Activated CD4-positive, alpha-beta T cell treated with anti-CD3 and anti-CD28 coated beads for 36 hours (primary cell): ENCODE measurements around the gene BICD1. TPM values are rescaled to one million over a fixed set of nuclear protein-coding genes. Genes with fewer than 3 reads are reported as not detected.

Experiments
- ATAC-seq: fragments of 200-7000 bp; cut with Tn5 transposase; one replicate; pipeline ENCODE4 v1.10.0; 2021; ENCODE audit warnings: mild to moderate bottlenecking, moderate library complexity
- CTCF ChIA-PET: fragments of 350-600 bp; sonication (Branson Sonifier 250); formaldehyde crosslinking; loops from one replicate; lab custom pipeline; 2021; ENCODE audit warnings: antibody characterized with exemption; lab: Charles Lee
- POLR2A ChIA-PET: fragments of 350-600 bp; sonication (Branson Sonifier 250); formaldehyde crosslinking; loops from one replicate; lab custom pipeline; 2021; ENCODE audit warnings: antibody characterized with exemption, inconsistent platforms; lab: Charles Lee
- DNase-seq: peaks from one replicate; pipeline ENCODE4 v3.0.0-alpha.2; 2020
- H3K27ac Mint-ChIP-seq: one replicate; pipeline ENCODE4 v1.8.0; 2021; ENCODE audit warnings: mixed read lengths
- H3K27me3 Mint-ChIP-seq: one replicate; pipeline ENCODE4 v1.8.0; 2021; ENCODE audit warnings: mixed read lengths
- H3K36me3 Mint-ChIP-seq: one replicate; pipeline ENCODE4 v1.8.0; 2021; ENCODE audit warnings: low read depth, mixed read lengths
- H3K4me1 Mint-ChIP-seq: one replicate; pipeline ENCODE4 v1.8.0; 2021; ENCODE audit warnings: mixed read lengths
- H3K4me3 Mint-ChIP-seq: one replicate; pipeline ENCODE4 v1.8.0; 2021; ENCODE audit warnings: mild to moderate bottlenecking, moderate library complexity, mixed read lengths
- H3K9me3 Mint-ChIP-seq: one replicate; pipeline ENCODE4 v1.8.0; 2021; ENCODE audit warnings: low read depth, mixed read lengths
- intact Hi-C, 2 experiments: fragments of 100-400 bp; cut with DNase I in 1 of 2; cut with micrococcal nuclease in 1 of 2; formaldehyde crosslinking; loops; one replicate each; pipeline versions ENCODE4 v1.14.2 to v1.15.1; 2022 to 2024; cut with DNase I, micrococcal nuclease
- total RNA-seq, 2 experiments: library from RNA; stranded (reverse); gene quantifications; one replicate each; pipeline ENCODE4 v1.2.3, GENCODE V29; 2021

The BICD1 gene
- total RNA-seq, 2 experiments from 2014 or later: 12.7 to 15.1 TPM

DNA sequence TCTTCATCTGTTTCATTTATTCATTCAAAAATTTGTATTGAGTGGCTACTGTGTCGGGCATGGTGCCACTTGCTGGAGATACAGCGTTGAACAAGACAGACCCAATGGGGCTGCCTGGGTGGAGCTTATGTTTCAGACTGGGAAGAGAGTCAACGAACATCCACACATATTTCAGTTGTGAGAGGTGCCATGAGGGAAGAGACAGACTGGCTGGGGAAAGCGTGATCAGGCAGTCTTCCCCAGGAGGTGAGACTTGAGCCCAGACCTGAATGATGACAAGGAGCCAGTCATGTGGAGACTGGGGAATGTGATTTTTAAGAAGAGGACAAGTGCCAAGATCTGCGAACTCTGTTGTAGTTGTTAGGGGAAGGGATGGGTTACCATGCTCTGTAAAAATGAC lies 12.2 kb downstream of the BICD1 start:
- POLR2A ChIA-PET: interaction anchor here (2.3 kb wide), 1 partner anchor 16 kb away, joined by 5 read pairs; no protein-coding TSS in a partner anchor
- no peaks in the 10 kb centered on the region for H3K9me3 Mint-ChIP-seq
- ATAC-seq: no peak

DNA sequence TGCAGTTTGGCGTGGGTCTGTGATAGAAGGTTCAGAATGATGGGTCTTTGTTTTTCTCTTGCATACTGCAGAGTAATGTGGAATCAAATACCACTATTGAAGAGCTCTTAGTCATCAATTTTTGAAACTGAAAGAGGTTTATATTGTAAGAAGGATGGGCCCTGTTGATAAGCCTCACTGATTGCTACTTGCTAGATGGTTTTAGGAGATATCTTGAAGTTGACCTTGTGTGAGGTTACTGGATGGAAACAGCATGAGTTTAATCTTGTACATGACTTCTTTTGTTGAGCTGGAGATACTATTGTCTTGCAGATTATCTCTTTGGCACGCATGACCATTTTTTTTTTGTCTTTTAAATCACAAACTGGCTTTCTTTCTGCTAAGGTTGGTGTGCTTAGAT lies 13.8 kb downstream of the BICD1 start:
- CTCF ChIA-PET: interaction anchor here (0.6 to 0.8 kb wide), 2 partner anchors 59 to 221 kb away, joined by 3 to 4 read pairs; no protein-coding TSS in a partner anchor
- Mint-ChIP-seq H3K4me1 (peaks cover 20% of the 10 kb centered on the region), H3K36me3 (peaks cover 5% of the 10 kb centered on the region), H3K9me3 (no peaks in the 10 kb centered on the region), H3K4me3 (no peak overlapping the region), H3K27ac (no peak overlapping the region), H3K27me3 (no peaks in the 10 kb centered on the region)
- intact Hi-C loops: no loop called here
- ATAC-seq (peak; percentile 85), DNase-seq (no peak)
- POLR2A ChIA-PET: interaction anchor here (0.7 to 2.3 kb wide), 2 partner anchors 14 to 87 kb away, joined by 3 to 5 read pairs; no protein-coding TSS in a partner anchor

More for the DNA sequence above, 12.2 kb downstream of the BICD1 start:
- Mint-ChIP-seq H3K27ac (no peak overlapping the region), H3K4me3 (no peak overlapping the region), H3K4me1 (peaks cover 17% of the 10 kb centered on the region), H3K36me3 (peaks cover 5% of the 10 kb centered on the region), H3K27me3 (no peaks in the 10 kb centered on the region)
- no peak for DNase-seq
- CTCF ChIA-PET: interaction anchor here (0.6 kb wide), 1 partner anchor 197 kb away, joined by 4 read pairs; no protein-coding TSS in a partner anchor
- intact Hi-C loops: no loop called here

DNA sequence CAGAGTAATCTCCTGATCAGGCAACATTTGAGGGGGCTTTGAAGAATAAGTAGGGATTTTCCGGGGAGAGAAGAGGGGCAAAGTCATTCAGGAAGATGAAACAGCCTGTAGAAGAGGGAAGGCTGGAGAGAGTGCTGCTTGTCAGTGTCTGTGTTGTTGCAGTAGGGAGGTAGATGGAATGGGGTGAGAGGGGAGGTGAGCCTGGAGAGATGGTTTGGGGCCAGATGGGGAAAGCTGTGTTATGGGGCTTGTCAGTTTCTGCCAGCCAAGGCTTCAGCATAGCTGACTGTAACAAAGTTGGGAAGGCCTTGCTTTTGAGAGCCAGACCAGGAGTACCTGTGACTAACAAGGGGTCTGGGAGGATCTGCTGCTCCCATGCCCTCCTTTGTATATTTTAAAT lies 18.0 kb downstream of the BICD1 start:
- intact Hi-C loops: no loop called here
- no peaks in the 10 kb centered on the region for H3K9me3 Mint-ChIP-seq
- ATAC-seq: no peak
- peaks cover 14% of the 10 kb centered on the region for H3K4me1 Mint-ChIP-seq
- ChIA-PET CTCF (interaction anchor here (1.6 kb wide), 1 partner anchor 10 kb away, joined by 3 read pairs; no protein-coding TSS in a partner anchor), POLR2A (interaction anchor here (0.8 kb wide), 1 partner anchor 10 kb away, joined by 4 read pairs; no protein-coding TSS in a partner anchor)
- no peak for DNase-seq
- H3K4me3 Mint-ChIP-seq: no peak overlapping the region
- H3K27me3 Mint-ChIP-seq: no peaks in the 10 kb centered on the region
- H3K27ac Mint-ChIP-seq: no peak overlapping the region
- no peaks in the 10 kb centered on the region for H3K36me3 Mint-ChIP-seq

DNA sequence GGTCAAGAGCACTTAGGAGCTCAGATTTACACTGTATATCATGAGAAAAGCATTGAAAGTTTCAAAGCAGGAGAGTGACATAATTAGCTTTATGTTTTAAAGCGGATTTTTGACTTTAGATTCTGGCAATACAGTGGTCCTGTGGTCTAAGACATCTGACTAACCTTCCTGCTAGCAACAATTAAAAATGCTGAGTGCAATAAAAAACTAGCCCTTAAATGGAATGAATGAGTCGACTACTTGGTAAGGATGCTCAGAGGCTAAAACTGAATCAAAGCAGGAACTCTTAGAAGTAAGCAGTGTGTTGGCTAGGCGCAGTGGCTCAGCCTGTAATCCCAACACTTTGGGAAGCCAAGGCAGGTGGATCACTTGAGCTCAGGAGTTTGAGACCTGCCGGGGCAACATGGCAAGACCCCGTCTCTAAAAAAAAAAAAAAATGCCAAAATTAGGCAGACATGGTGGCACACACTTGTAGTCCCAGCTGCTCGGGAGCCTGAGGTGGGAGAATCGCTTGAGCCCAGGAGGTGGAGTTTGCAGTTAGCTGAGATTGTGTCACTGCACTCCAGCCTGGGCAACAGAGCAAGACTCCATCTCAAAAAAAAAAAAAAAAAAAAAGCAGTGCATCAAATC lies 18.9 kb downstream of the BICD1 start:
- intact Hi-C loops: no loop called here
- ChIA-PET CTCF (interaction anchor here (1.6 kb wide), 1 partner anchor 9 kb away, joined by 3 read pairs; no protein-coding TSS in a partner anchor), POLR2A (interaction anchor here (0.7 to 0.8 kb wide), 2 partner anchors 9 to 98 kb away, joined by 3 to 4 read pairs; no protein-coding TSS in a partner anchor)
- no peak for DNase-seq
- Mint-ChIP-seq H3K4me1 (peaks cover 6% of the 10 kb centered on the region), H3K27ac (no peak overlapping the region), H3K27me3 (no peaks in the 10 kb centered on the region), H3K4me3 (no peak overlapping the region), H3K36me3 (peaks cover 2% of the 10 kb centered on the region), H3K9me3 (no peaks in the 10 kb centered on the region)
- ATAC-seq: peak; percentile 71

DNA sequence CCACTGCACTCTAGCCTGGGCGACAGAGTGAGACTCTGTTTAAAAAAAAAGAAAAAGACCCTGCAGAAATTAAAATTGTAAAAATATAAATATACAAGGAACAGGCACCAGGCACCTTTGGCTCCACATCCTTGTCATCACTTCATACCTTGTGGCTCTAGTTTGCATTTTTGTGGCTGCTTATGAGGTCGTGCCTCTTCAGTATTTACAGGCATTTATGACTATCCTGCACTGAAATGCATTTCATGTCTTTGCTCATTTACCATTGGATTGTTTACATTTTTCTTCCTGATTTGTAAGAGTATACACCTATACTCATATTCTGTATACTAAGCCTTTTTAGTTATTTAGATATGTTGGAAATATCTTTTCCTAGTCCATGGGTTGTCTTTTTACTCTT lies 20.1 kb downstream of the BICD1 start:
- no peaks in the 10 kb centered on the region for H3K27me3 Mint-ChIP-seq
- H3K27ac Mint-ChIP-seq: no peak overlapping the region
- intact Hi-C loops: no loop called here
- no peaks in the 10 kb centered on the region for H3K9me3 Mint-ChIP-seq
- CTCF ChIA-PET: no interaction called here
- peaks cover 2% of the 10 kb centered on the region for H3K36me3 Mint-ChIP-seq
- ATAC-seq (no peak), DNase-seq (no peak)
- H3K4me1 Mint-ChIP-seq: peaks cover 5% of the 10 kb centered on the region
- H3K4me3 Mint-ChIP-seq: no peak overlapping the region
- POLR2A ChIA-PET: interaction anchor here (0.6 kb wide), 1 partner anchor 169 kb away, joined by 3 read pairs; no protein-coding TSS in a partner anchor

DNA sequence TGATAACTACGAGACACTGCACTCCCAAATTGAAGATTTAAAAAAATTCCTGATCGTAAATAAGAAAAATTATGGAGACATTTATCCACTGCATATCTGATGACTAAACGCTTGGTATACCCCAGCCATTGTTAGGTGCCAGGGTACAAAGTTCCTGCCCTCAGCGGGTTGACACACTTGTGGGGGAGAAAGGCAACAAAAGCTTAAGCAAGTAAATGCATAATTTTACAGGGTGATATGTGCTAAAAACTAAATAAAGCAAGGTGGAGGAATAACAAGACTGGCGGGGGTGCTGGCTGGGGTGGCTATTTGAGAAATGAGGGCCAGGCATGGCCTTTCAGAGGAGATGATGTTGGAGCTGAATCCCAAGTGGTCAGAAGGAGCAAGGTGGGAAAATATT lies 25.0 kb downstream of the BICD1 start:
- ChIA-PET POLR2A (no interaction called here), CTCF (interaction anchor here (0.8 kb wide), 1 partner anchor 400 kb away, joined by 3 read pairs; no protein-coding TSS in a partner anchor)
- H3K36me3 Mint-ChIP-seq: peaks cover 5% of the 10 kb centered on the region
- intact Hi-C loops: loop anchor here in 1 of 2 experiments (5.0 to 10.0 kb wide), 3 partner anchors 69 to 477 kb away; partner anchors contain the start of gene ETFBKMT
- DNase-seq (no peak), ATAC-seq (no peak)
- H3K27me3 Mint-ChIP-seq: peaks cover 11% of the 10 kb centered on the region
- no peak overlapping the region for H3K4me3 Mint-ChIP-seq
- no peaks in the 10 kb centered on the region for H3K9me3 Mint-ChIP-seq
- H3K4me1 Mint-ChIP-seq: peaks cover 16% of the 10 kb centered on the region
- no peak overlapping the region for H3K27ac Mint-ChIP-seq

DNA sequence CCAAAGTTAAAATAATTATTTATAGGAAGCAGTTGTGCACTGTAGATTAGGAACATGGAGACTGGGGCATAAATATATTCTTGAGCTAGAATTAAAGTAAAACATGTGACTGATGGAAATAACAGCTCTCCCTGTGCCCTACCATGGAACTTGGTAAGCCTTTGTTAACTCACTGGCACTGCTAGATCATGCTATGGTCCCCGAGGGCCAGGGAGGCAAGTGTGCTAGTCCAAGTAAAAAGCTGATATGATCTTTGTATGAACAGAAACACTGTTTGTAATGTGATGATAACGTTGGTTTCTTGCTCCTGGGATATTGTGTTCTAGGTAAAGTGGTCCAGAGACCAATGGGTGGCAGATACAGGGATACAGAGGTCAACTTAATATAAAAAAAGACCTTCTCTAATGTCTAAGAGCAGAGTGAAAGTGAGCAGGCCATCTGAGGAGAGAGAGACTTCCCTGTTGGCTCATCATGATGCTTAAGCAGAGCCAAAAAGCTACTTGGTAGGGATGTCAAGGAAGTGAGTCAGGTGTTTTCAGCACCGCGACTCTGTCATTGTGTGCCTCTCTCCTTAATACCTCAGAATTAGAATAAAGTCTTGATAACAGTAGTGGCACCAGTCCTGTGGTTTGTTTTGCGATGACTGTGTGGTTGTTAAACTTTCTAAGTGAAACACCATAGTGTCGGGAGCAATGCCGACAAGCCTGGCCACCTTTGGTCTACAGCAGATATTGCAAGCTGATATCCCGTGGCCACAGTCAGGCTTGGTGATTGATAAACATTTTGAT lies 27.6 kb downstream of the BICD1 start:
- DNase-seq (peak; percentile 84), ATAC-seq (peak; percentile 93)
- Mint-ChIP-seq H3K4me1 (peaks cover 19% of the 10 kb centered on the region), H3K27ac (peak overlapping the region; percentile 39), H3K27me3 (peaks cover 11% of the 10 kb centered on the region), H3K4me3 (no peak overlapping the region), H3K9me3 (no peaks in the 10 kb centered on the region), H3K36me3 (peaks cover 5% of the 10 kb centered on the region)
- CTCF ChIA-PET: interaction anchor here (0.5 to 1.6 kb wide), 8 partner anchors 9 to 1888 kb away, joined by 3 to 7 read pairs (median 4); partner anchors contain the start of genes ALG10 and ETFBKMT
- POLR2A ChIA-PET: interaction anchor here (0.6 to 1.3 kb wide), 5 partner anchors 9 to 400 kb away, joined by 3 to 11 read pairs (median 4); no protein-coding TSS in a partner anchor
- intact Hi-C loops: loop anchor here (1.0 to 10.0 kb wide), 12 partner anchors 27 to 479 kb away; partner anchors contain the start of genes BICD1 (in 2 of the 2) and ETFBKMT (in 2 of the 2)

DNA sequence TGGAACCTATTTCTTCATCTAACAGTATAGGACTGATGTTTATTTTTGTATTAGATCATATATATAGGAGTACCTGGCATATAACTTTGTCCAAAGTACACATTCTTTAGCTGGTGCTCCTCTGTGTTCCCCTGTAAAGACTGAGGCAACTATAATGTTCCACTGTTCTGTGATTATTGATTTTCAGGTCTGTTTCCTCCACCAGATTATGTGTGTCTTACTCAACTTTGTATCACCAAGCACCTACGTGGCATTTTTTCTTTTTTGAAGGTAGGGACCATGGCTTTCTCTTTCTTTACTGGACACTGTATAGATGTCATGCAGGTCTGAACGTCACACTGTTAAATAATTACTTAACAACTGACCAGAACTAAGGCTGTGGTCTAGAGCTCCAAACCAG lies 29.3 kb downstream of the BICD1 start:
- peaks cover 11% of the 10 kb centered on the region for H3K27me3 Mint-ChIP-seq
- DNase-seq (no peak), ATAC-seq (no peak)
- ChIA-PET CTCF (interaction anchor here (0.7 to 1.2 kb wide), 3 partner anchors 126 to 400 kb away, joined by 3 read pairs; no protein-coding TSS in a partner anchor), POLR2A (no interaction called here)
- intact Hi-C loops: loop anchor here (2.0 to 10.0 kb wide), 3 partner anchors 29 to 481 kb away; partner anchors contain the start of genes BICD1 (in 1 of the 2) and ETFBKMT (in 1 of the 2)
- H3K4me1 Mint-ChIP-seq: peaks cover 32% of the 10 kb centered on the region
- H3K9me3 Mint-ChIP-seq: no peaks in the 10 kb centered on the region
- peaks cover 3% of the 10 kb centered on the region for H3K36me3 Mint-ChIP-seq
- H3K27ac Mint-ChIP-seq: no peak overlapping the region
- no peak overlapping the region for H3K4me3 Mint-ChIP-seq

DNA sequence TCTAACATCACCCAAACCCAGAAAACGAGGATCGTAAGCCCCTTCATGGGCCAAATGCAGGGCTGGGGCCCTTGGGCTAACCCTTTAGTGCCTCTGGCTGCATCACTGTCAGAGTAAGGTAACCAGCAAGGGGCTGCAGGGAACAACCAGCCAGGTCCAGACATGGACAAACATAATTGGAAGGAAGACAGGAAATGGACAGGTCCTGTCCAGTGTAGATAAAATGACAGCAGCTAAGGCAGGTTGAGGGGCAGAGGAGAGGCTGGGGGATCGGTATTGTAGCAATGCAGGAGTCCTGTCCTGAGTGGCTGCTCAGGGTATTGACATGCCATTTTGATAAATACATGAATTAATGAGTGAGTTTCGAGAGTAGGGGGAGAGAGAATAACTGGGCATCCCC lies 29.8 kb downstream of the BICD1 start:
- ATAC-seq (no peak), DNase-seq (no peak)
- H3K36me3 Mint-ChIP-seq: peaks cover 3% of the 10 kb centered on the region
- peaks cover 11% of the 10 kb centered on the region for H3K27me3 Mint-ChIP-seq
- CTCF ChIA-PET: interaction anchor here (0.7 to 1.2 kb wide), 3 partner anchors 126 to 400 kb away, joined by 3 read pairs; no protein-coding TSS in a partner anchor
- H3K27ac Mint-ChIP-seq: no peak overlapping the region
- H3K4me1 Mint-ChIP-seq: peaks cover 32% of the 10 kb centered on the region
- H3K9me3 Mint-ChIP-seq: no peaks in the 10 kb centered on the region
- POLR2A ChIA-PET: interaction anchor here (0.7 kb wide), 1 partner anchor 29 kb away, joined by 3 read pairs; no protein-coding TSS in a partner anchor
- intact Hi-C loops: loop anchor here in 1 of 2 experiments (10.0 kb wide), 1 partner anchor 482 kb away; the partner anchor contains the start of gene ETFBKMT
- H3K4me3 Mint-ChIP-seq: no peak overlapping the region

DNA sequence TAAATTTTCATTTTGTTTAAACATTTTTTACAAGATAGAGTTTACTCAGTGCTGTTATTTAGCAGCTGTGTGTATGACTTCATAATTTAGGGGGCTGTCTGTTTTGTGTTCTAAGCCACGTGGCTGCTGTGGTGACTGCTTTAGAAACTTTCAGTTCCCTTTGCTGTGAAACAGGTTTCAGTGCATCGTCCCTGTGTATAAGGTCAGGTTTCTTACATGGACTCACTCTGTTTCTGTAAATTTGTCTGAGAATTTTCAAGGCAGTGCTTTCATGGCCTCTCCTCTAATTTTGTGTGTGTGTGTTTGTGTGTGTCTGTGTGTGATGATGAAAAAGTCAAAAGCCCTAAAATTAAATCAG lies 32.4 kb downstream of the BICD1 start:
- Mint-ChIP-seq H3K9me3 (no peaks in the 10 kb centered on the region), H3K4me1 (peaks cover 28% of the 10 kb centered on the region), H3K27me3 (peaks cover 11% of the 10 kb centered on the region), H3K36me3 (no peaks in the 10 kb centered on the region), H3K27ac (peak overlapping the region; percentile 28), H3K4me3 (peak overlapping the region; percentile 66)
- CTCF ChIA-PET: interaction anchor here (0.6 kb wide), 1 partner anchor 735 kb away, joined by 3 read pairs; no protein-coding TSS in a partner anchor
- peak; percentile 64 for ATAC-seq
- peak; percentile 73 for DNase-seq
- POLR2A ChIA-PET: no interaction called here
- intact Hi-C loops: loop anchor here in 1 of 2 experiments (10.0 kb wide), 1 partner anchor 484 kb away; the partner anchor contains the start of gene ETFBKMT
